ENCODE measurements around the gene CT45A6.
"Not testable (repeated sequence)": the region's sequence is repeated elsewhere in the genome, so short reads cannot be mapped to it uniquely, and the experiment has no call there.

CT45A6 gene, protein sequence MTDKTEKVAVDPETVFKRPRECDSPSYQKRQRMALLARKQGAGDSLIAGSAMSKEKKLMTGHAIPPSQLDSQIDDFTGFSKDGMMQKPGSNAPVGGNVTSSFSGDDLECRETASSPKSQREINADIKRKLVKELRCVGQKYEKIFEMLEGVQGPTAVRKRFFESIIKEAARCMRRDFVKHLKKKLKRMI

DNA sequence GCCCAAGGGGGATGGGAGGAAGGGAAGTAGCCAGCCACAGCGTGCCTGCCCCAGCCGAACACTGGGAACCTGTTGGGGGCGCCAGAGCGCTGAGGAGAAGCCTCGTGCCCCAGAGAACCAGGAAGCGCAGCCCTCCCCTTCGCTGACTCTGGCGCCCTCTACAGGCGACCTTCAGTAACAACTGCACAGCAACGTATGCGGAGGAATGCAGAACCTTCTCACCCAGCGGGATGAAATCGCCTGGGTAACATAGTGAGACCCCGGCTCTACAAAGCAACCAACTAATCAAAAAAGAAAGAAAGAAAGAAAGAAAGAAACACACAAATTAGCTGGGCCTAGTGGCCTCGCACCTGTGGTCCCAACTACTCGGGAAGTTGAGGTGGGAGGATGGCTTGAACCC is at the start of gene CT45A6:
CT45A6 (minus strand) TSS at position 101 of the 400 bp plus-strand sequence. CDS start 3,794 bp downstream, outside the sequence.
- not testable (repeated sequence) for H3K27ac ChIP-seq, H3K4me3 ChIP-seq

DNA sequence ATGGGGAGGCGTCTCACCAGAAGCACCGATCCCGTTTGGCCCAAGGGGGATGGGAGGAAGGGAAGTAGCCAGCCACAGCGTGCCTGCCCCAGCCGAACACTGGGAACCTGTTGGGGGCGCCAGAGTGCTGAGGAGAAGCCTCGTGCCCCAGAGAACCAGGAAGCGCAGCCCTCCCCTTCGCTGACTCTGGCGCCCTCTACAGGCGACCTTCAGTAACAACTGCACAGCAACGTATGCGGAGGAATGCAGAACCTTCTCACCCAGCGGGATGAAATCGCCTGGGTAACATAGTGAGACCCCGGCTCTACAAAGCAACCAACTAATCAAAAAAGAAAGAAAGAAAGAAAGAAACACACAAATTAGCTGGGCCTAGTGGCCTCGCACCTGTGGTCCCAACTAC is 34.6 kb upstream of the CT45A6 start, which contains the start of gene CT45A7:
CT45A7 (minus strand) TSS at position 101 of the 400 bp plus-strand sequence. CDS start 3,747 bp downstream, outside the sequence.
- not testable (repeated sequence) for H3K27ac ChIP-seq, H3K4me3 ChIP-seq

DNA sequence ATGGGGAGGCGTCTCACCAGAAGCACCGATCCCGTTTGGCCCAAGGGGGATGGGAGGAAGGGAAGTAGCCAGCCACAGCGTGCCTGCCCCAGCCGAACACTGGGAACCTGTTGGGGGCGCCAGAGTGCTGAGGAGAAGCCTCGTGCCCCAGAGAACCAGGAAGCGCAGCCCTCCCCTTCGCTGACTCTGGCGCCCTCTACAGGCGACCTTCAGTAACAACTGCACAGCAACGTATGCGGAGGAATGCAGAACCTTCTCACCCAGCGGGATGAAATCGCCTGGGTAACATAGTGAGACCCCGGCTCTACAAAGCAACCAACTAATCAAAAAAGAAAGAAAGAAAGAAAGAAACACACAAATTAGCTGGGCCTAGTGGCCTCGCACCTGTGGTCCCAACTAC is 17.3 kb upstream of the CT45A6 start, which contains the start of gene CT45A2:
CT45A2 (minus strand) TSS at position 101 of the 400 bp plus-strand sequence. CDS start 3,747 bp downstream, outside the sequence.
- H3K4me3 ChIP-seq, H3K27ac ChIP-seq: not testable (repeated sequence)

DNA sequence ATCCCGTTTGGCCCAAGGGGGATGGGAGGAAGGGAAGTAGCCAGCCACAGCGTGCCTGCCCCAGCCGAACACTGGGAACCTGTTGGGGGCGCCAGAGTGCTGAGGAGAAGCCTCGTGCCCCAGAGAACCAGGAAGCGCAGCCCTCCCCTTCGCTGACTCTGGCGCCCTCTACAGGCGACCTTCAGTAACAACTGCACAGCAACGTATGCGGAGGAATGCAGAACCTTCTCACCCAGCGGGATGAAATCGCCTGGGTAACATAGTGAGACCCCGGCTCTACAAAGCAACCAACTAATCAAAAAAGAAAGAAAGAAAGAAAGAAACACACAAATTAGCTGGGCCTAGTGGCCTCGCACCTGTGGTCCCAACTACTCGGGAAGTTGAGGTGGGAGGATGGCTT is 17.2 kb downstream of the CT45A6 start, which contains the start of gene CT45A5:
CT45A5 (minus strand) TSS at position 101 of the 400 bp plus-strand sequence. CDS start 3,774 bp downstream, outside the sequence.
- H3K4me3 ChIP-seq, H3K27ac ChIP-seq: not testable (repeated sequence)

DNA sequence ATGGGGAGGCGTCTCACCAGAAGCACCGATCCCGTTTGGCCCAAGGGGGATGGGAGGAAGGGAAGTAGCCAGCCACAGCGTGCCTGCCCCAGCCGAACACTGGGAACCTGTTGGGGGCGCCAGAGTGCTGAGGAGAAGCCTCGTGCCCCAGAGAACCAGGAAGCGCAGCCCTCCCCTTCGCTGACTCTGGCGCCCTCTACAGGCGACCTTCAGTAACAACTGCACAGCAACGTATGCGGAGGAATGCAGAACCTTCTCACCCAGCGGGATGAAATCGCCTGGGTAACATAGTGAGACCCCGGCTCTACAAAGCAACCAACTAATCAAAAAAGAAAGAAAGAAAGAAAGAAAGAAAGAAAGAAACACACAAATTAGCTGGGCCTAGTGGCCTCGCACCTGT is 34.5 kb downstream of the CT45A6 start, which contains the start of gene CT45A3:
CT45A3 (minus strand) TSS at position 101 of the 400 bp plus-strand sequence. CDS start 3,747 bp downstream, outside the sequence.
- not testable (repeated sequence) for H3K27ac ChIP-seq, H3K4me3 ChIP-seq

DNA sequence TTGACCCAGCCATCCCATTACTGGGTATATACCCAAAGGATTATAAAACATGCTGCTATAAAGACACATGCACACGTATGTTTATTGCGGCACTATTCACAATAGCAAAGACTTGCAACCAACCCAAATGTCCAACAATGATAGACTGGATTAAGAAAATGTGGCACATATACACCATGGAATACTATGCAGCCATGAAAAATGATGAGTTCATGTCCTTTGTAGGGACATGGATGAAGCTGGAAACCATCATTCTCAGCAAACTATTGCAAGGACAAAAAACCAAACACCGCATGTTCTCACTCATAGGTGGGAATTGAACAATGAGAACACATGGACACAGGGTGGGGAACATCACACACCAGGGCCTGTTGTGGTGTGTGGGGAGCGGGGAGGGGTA is 57.8 kb downstream of the CT45A6 start:
- not testable (repeated sequence) for H3K4me3 ChIP-seq, H3K27ac ChIP-seq
